Fibroblast of lung (primary cell): ENCODE results near the gene MEF2D.

Experiments
- EZH2 ChIP-seq: IDR thresholded peaks from 2 replicates; pipeline ENCODE4 v1.5.1; 2012; ENCODE audit warnings: low read length, control low read depth, mild to moderate bottlenecking; ENCODE audit errors: missing control alignments
- TF ChIP-seq, protein P1 (sequence below), 2 donors: IDR thresholded peaks in 1 of 2; conservative IDR thresholded peaks in 1 of 2; 1 replicate in 1 of 2; 2 replicates in 1 of 2; pipeline ENCODE4 v1.5.1; 2011 to 2012; ENCODE audit warnings: low read length in 2 of 2, control low read depth in 1 of 2, inconsistent platforms in 1 of 2, low read depth in 1 of 2, mild to moderate bottlenecking in 1 of 2

DNA sequence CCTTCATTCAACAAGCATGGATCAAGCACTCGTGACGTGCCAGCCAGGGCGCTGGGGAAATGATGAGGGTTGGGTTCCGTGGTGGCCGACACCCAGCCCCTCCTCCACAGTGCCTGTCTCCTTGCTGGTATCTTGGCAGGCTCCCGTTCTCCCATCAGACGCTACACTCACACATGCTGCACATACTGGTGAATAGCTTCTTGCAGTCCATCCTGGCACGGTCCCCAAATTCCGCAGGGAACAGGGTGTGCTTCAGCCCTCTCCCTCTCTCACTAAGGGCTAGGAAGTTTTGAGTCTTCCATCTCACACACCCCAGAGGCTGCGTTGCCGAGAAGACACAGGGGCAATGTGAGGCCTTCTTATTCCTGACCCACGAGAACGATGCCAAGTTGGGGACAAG lies 10.1 kb upstream of the MEF2D start:
- TF ChIP-seq, protein P1, sequence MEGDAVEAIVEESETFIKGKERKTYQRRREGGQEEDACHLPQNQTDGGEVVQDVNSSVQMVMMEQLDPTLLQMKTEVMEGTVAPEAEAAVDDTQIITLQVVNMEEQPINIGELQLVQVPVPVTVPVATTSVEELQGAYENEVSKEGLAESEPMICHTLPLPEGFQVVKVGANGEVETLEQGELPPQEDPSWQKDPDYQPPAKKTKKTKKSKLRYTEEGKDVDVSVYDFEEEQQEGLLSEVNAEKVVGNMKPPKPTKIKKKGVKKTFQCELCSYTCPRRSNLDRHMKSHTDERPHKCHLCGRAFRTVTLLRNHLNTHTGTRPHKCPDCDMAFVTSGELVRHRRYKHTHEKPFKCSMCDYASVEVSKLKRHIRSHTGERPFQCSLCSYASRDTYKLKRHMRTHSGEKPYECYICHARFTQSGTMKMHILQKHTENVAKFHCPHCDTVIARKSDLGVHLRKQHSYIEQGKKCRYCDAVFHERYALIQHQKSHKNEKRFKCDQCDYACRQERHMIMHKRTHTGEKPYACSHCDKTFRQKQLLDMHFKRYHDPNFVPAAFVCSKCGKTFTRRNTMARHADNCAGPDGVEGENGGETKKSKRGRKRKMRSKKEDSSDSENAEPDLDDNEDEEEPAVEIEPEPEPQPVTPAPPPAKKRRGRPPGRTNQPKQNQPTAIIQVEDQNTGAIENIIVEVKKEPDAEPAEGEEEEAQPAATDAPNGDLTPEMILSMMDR (conservative IDR thresholded peaks at IDR 0.05 in 1 of 2, IDR thresholded peaks at IDR 0.05 in 1 of 2; ENCODE audit: low read depth in 1 of 2, low read length in 2 of 2), result no peak
- no peak for TF ChIP-seq EZH2
